Naive thymus-derived CD8-positive, alpha-beta T cell (primary cell): Measurements from ENCODE around the gene CALN1. TPM values are rescaled to one million over a fixed set of nuclear protein-coding genes. Genes with fewer than 3 reads are reported as not detected.

Experiments
- ATAC-seq, 2 donors: fragments of 150-1000 bp; cut with Tn5 transposase in 1 of 2; sonication (Bioruptor Pico), chemical (Tn5 transposase) in 1 of 2; 1 replicate in 1 of 2; 2 replicates in 1 of 2; pipeline ENCODE4 v1.10.0; 2021; ENCODE audit warnings: mild to moderate bottlenecking in 2 of 2, moderate library complexity in 2 of 2
- POLR2A ChIA-PET: fragments of 350-600 bp; sonication (Branson Sonifier 250); formaldehyde crosslinking; loops from one replicate; lab custom pipeline; 2021; ENCODE audit warnings: antibody characterized with exemption; lab: Charles Lee
- DNase-seq, 10 donors: peaks; one replicate each; pipeline versions ENCODE4 v3.0.0 to v3.0.0-alpha.2; 2020 to 2022
- H3K27ac Mint-ChIP-seq, 10 donors: one replicate each; pipeline ENCODE4 v1.8.0; 2020 to 2022; ENCODE audit warnings: mild to moderate bottlenecking in 10 of 10, mixed read lengths in 10 of 10, moderate library complexity in 4 of 10, inconsistent platforms in 1 of 10
- H3K27me3 Mint-ChIP-seq, 5 donors: one replicate each; pipeline ENCODE4 v1.8.0; 2021 to 2022; ENCODE audit warnings: mixed read lengths in 5 of 5
- H3K36me3 Mint-ChIP-seq, 3 donors: one replicate each; pipeline ENCODE4 v1.8.0; 2020 to 2022; ENCODE audit warnings: mixed read lengths in 3 of 3, mild to moderate bottlenecking in 2 of 3, inconsistent platforms in 1 of 3
- H3K4me1 Mint-ChIP-seq, 4 donors: one replicate each; pipeline ENCODE4 v1.8.0; 2021 to 2022; ENCODE audit warnings: mixed read lengths in 4 of 4
- H3K4me3 Mint-ChIP-seq, 10 donors: one replicate each; pipeline ENCODE4 v1.8.0; 2020 to 2022; ENCODE audit warnings: mild to moderate bottlenecking in 10 of 10, mixed read lengths in 10 of 10, moderate library complexity in 6 of 10, inconsistent platforms in 1 of 10
- H3K9me3 Mint-ChIP-seq, 9 donors: one replicate each; pipeline ENCODE4 v1.8.0; 2020 to 2022; ENCODE audit warnings: mixed read lengths in 9 of 9, mild to moderate bottlenecking in 3 of 9, inconsistent platforms in 1 of 9, moderate library complexity in 1 of 9
- polyA plus RNA-seq, 3 donors: library from polyadenylated mRNA; unstranded; fragments of 300-500 nt; fragmentation: Illumina TruSeq; gene quantifications; one replicate each; pipeline ENCODE4 v1.2.3, GENCODE V29; 2021
- total RNA-seq, 8 experiments: library from RNA in 2 of 8; stranded (reverse) in 2 of 8; gene quantifications; one replicate each; pipeline ENCODE4 v1.2.3 and lab custom pipeline; 2021 to 2026

The CALN1 gene
- total and polyA plus RNA-seq, 5 experiments from 2014 or later = 0.15 TPM; not detected in 4

DNA sequence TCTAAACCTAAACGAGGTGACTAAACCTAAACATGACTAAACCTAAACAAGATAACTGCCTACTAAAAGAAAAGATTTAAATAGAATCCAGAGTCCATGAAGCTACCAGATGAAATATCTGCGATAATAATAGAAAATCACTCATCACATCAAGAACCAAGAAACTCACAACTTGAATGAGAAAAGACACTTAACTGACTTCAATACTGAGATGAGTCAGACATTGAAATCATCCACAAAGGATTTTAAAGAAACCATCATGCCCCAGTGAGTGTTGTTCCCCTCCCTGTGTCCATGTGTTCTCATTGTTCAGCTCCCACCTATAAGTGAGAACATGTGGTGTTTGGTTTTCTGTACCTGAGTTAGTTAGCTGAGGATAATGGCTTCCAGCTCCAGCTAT is 416.0 kb downstream of the CALN1 start:
- DNase-seq (no peak), ATAC-seq (no peak)
- Mint-ChIP-seq H3K27ac (no peak overlapping the region), H3K4me3 (no peak overlapping the region), H3K36me3 (no peaks in the 10 kb centered on the region), H3K9me3 (peaks cover 0 to 8% (median 5%) of the 10 kb centered on the region in 9 donors), H3K4me1 (no peaks in the 10 kb centered on the region), H3K27me3 (peaks cover 0 to 3% (median 0%) of the 10 kb centered on the region in 5 donors)
- POLR2A ChIA-PET = no interaction called here

DNA sequence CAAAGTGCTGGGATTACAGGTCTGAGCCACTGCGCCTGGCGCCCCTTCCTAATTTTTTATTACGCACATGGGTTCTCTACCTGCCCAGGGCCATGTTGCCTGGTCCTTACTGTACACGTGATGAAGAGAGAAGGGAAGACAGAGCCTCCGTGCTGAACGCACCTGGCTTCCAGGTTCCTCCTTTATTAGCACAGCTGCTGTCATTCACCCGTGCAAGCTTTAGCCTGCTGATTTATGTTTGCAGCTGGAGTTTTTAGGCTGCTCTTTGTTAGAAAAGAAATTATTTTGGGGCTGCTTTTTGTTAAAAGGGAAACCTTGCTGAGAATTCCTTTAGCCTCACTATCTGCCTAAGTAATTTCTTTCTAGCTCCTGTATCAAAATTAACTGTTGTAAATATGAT is 417.0 kb downstream of the CALN1 start:
- no peak overlapping the region for H3K4me3 Mint-ChIP-seq
- ATAC-seq (no peak), DNase-seq (no peak)
- no peaks in the 10 kb centered on the region for H3K36me3 Mint-ChIP-seq
- no peaks in the 10 kb centered on the region for H3K4me1 Mint-ChIP-seq
- H3K27me3 Mint-ChIP-seq = peaks cover 0 to 3% (median 0%) of the 10 kb centered on the region in 5 donors
- H3K9me3 Mint-ChIP-seq = peaks cover 0 to 8% (median 2%) of the 10 kb centered on the region in 9 donors
- H3K27ac Mint-ChIP-seq = no peak overlapping the region
- POLR2A ChIA-PET = no interaction called here

DNA sequence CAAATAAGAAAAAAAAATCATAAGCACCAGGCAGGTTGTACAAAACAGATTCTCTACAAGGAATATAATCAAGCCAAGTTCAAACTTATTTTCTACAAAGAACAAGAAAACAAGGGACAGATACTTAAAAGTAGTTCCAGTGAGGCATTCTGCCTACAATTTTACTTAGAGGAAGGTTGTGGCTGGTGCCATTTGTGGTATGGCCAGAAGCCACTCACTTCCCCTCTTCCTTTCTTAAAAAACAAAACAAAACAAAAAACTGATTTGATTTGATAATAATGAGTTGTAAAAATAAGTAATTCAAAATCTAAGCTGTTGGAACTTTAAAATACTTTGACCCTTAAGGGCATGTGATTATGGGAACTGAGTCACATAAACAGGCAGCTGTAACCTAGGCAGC is 420.6 kb downstream of the CALN1 start:
- Mint-ChIP-seq H3K27me3 (peaks cover 0 to 16% (median 3%) of the 10 kb centered on the region in 5 donors), H3K27ac (no peak overlapping the region), H3K4me1 (no peaks in the 10 kb centered on the region), H3K4me3 (no peak overlapping the region), H3K9me3 (peaks cover 0 to 5% (median 0%) of the 10 kb centered on the region in 9 donors), H3K36me3 (no peaks in the 10 kb centered on the region)
- POLR2A ChIA-PET = no interaction called here
- DNase-seq (no peak), ATAC-seq (no peak)

DNA sequence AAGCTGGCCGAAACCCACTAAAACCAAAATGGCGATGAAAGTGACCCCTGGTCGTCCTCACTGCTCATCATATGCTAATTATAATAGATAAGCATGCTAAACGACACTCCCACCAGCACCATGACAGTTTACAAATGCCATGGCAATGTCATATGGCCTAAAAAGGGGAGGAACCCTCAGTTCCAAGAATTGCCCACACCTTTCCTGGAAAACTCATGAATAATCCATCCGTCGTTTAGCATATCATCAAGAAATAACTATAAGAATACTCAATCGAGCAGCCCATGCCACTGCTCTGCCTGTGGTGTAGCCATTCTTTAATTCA is 422.0 kb downstream of the CALN1 start:
- Mint-ChIP-seq H3K4me1 (no peaks in the 10 kb centered on the region), H3K4me3 (no peak overlapping the region), H3K36me3 (no peaks in the 10 kb centered on the region), H3K27me3 (peaks cover 0 to 16% (median 0%) of the 10 kb centered on the region in 5 donors), H3K27ac (no peak overlapping the region), H3K9me3 (peaks cover 0 to 6% (median 0%) of the 10 kb centered on the region in 9 donors)
- ATAC-seq (no peak), DNase-seq (no peak)
- POLR2A ChIA-PET = no interaction called here

DNA sequence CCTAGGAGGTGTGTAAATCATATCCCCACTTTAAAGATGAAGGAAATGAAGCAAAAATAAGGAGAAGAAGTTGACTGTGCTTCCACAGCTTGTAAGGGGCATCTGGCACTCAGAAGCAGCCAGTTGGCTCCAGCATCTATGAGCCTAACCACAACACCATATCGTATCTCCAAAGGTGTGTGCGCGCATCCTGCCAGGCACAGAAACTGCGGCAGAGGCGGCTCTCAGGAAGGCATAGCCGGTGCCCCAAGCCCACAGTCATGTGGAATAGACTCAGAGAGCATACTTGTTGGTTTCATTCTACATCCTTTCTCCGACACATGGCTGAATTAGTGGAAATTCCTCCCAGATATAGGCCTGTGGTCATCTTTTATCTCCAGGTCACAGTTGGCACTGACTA is 423.9 kb downstream of the CALN1 start:
- no peaks in the 10 kb centered on the region for H3K36me3 Mint-ChIP-seq
- no peak for ATAC-seq
- DNase-seq = no peak
- H3K9me3 Mint-ChIP-seq = peaks cover 0 to 8% (median 0%) of the 10 kb centered on the region in 9 donors
- H3K27ac Mint-ChIP-seq = no peak overlapping the region
- no peaks in the 10 kb centered on the region for H3K4me1 Mint-ChIP-seq
- peaks cover 0 to 16% (median 2%) of the 10 kb centered on the region in 5 donors for H3K27me3 Mint-ChIP-seq
- POLR2A ChIA-PET = no interaction called here
- no peak overlapping the region for H3K4me3 Mint-ChIP-seq

DNA sequence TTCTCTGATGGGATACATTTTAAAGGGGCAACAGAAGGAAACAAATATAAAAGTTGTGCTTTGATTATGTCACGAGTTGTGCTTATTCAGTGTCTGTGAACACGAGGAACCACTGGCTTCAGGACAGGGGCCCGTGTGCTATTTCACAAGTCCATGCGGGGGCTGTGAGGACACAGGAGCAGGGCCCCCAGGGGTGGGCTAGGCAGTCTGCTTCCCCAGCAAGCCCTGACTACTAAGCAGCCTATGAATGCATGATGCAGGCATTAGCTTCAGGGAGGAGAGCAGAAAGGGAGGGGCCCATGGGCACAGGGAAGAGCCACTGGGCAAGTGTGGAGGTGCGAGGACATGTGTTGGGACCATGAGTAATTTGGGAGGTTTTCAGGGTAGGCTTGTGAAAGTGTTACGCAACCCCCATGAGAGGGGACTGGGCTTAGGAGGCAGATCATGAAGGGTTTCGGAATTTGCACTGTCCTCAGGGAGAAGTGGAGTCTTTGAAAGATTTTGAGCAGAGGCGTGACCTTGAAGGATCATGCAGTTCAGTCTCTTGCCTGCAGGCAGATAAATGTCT is 424.9 kb downstream of the CALN1 start:
- peaks cover 0 to 16% (median 2%) of the 10 kb centered on the region in 5 donors for H3K27me3 Mint-ChIP-seq
- H3K4me1 Mint-ChIP-seq = no peaks in the 10 kb centered on the region
- no peaks in the 10 kb centered on the region for H3K36me3 Mint-ChIP-seq
- H3K27ac Mint-ChIP-seq = peak overlapping the region in 1 of 10 donors; percentile 48
- H3K9me3 Mint-ChIP-seq = peaks cover 0 to 8% (median 0%) of the 10 kb centered on the region in 9 donors
- POLR2A ChIA-PET = no interaction called here
- no peak for DNase-seq
- no peak for ATAC-seq
- no peak overlapping the region for H3K4me3 Mint-ChIP-seq

DNA sequence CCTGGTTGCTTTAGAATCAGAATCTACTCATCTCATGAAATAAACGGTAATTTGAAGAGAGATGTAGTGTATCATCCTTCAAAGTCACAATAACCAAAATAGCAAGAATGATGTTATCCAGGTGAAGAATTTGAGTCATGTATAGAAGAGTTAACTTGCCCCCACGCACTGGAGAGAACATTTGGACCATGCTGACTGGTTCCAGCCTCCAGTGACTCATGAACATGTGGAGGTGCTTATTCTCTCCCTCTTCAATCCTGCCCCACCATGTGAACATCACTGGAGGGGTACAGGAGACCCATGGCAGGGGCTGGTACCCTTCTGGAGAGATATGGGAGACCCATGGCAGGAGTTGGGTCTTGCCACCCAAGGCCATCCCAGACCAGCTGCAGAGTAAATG is 427.8 kb downstream of the CALN1 start:
- H3K9me3 Mint-ChIP-seq = peaks cover 0 to 8% (median 0%) of the 10 kb centered on the region in 9 donors
- DNase-seq = no peak
- no peak overlapping the region for H3K4me3 Mint-ChIP-seq

DNA sequence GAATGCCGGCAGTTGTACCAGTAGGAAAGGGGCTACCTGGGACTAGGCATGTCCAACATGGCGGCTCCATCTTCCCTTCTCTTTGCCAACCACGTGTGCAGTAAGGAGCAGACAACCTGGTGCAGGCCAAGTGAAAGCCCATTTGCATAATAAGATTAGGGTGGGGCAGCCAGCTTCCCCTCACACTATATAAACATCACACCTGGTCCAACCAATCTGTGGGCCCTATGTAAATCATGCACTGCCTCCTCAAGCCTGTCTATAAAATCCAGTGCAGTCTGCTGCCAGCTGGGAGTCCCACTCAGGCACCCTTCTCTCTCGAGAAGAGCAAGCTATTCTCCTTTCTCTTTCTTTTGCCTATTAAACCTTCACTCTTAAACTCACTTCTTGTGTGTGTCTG is 429.3 kb downstream of the CALN1 start:
- Mint-ChIP-seq H3K36me3 (no peaks in the 10 kb centered on the region), H3K4me1 (no peaks in the 10 kb centered on the region), H3K27me3 (peaks cover 0 to 12% (median 2%) of the 10 kb centered on the region in 5 donors), H3K4me3 (no peak overlapping the region), H3K9me3 (peaks cover 0 to 8% (median 0%) of the 10 kb centered on the region in 9 donors), H3K27ac (no peak overlapping the region)
- DNase-seq = no peak
- no peak for ATAC-seq
- POLR2A ChIA-PET = no interaction called here

More for the DNA sequence above, 427.8 kb downstream of the CALN1 start:
- Mint-ChIP-seq H3K4me1 (no peaks in the 10 kb centered on the region), H3K27ac (no peak overlapping the region), H3K27me3 (peaks cover 0 to 16% (median 2%) of the 10 kb centered on the region in 5 donors), H3K36me3 (no peaks in the 10 kb centered on the region)
- no peak for ATAC-seq
- POLR2A ChIA-PET = no interaction called here

DNA sequence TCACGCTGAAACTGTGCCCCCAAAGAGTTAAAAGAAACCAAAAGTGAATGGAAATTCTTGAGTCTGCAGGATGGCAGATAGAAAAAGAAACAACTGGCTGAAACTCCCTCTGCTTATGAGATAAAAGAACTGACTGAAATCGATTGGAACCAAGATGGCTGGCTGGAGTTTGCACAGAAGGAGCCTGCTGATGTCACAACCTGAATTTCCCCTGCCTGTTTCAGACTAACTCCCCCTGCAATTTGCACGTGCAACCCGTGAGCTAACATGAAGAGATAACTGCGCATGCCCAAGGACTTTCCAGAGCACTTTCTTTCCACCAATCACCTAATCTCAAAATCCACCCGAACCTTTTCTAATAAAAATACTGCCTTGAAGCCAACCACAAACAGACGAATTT is 435.5 kb downstream of the CALN1 start:
- Mint-ChIP-seq H3K9me3 (peaks cover 0 to 4% (median 0%) of the 10 kb centered on the region in 9 donors), H3K4me1 (no peaks in the 10 kb centered on the region), H3K36me3 (no peaks in the 10 kb centered on the region), H3K27me3 (no peaks in the 10 kb centered on the region), H3K4me3 (no peak overlapping the region), H3K27ac (no peak overlapping the region)
- no peak for DNase-seq
- ATAC-seq = no peak
- POLR2A ChIA-PET = no interaction called here

DNA sequence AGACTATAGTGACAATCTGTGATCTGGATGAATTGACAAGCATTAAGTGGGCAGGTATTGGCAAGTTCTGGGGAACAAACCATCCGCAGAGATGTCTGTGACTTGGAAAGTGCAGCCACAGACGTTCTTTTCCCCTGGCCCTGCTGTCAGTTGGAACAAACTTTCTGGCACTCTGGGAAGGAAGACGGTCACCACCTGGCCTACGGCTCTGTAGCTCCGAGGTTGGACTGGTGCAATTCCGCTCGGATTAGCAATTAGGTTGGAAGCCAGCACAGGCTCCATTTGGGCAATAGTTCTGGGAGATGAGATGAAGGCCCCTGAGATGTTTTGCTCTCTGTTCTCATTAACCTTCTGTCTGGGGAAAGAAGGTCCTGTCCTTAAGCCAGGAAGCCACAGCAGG is 437.5 kb downstream of the CALN1 start:
- POLR2A ChIA-PET = no interaction called here
- H3K4me1 Mint-ChIP-seq = no peaks in the 10 kb centered on the region
- DNase-seq = no peak
- no peak for ATAC-seq
- no peaks in the 10 kb centered on the region for H3K27me3 Mint-ChIP-seq
- H3K27ac Mint-ChIP-seq = no peak overlapping the region
- no peak overlapping the region for H3K4me3 Mint-ChIP-seq
- H3K36me3 Mint-ChIP-seq = no peaks in the 10 kb centered on the region
- H3K9me3 Mint-ChIP-seq = peaks cover 0 to 4% (median 0%) of the 10 kb centered on the region in 9 donors

DNA sequence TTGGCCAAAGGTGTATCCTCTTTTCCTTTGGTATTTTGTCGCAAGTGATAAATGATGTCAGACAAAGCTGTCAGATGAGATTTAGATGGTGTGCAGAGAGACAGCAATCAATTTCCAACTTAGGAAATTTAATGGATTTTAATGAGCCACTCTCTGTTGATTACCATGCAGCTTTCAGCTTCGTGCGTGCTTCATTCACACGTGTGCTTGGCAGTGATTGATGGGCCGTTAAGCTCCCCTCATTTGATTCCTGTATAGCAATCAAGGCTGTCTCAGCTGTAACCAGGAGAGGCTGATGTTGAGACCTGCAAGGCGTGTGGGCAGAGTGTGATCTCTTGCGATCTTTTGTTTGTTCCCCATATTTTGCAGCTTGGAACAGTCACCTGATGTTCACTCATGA is 439.6 kb downstream of the CALN1 start:
- H3K27ac Mint-ChIP-seq = no peak overlapping the region
- no peaks in the 10 kb centered on the region for H3K4me1 Mint-ChIP-seq
- ATAC-seq (no peak), DNase-seq (no peak)
- H3K27me3 Mint-ChIP-seq = no peaks in the 10 kb centered on the region
- POLR2A ChIA-PET = no interaction called here
- H3K36me3 Mint-ChIP-seq = no peaks in the 10 kb centered on the region
- no peak overlapping the region for H3K4me3 Mint-ChIP-seq
- H3K9me3 Mint-ChIP-seq = peaks cover 0 to 7% (median 2%) of the 10 kb centered on the region in 9 donors

DNA sequence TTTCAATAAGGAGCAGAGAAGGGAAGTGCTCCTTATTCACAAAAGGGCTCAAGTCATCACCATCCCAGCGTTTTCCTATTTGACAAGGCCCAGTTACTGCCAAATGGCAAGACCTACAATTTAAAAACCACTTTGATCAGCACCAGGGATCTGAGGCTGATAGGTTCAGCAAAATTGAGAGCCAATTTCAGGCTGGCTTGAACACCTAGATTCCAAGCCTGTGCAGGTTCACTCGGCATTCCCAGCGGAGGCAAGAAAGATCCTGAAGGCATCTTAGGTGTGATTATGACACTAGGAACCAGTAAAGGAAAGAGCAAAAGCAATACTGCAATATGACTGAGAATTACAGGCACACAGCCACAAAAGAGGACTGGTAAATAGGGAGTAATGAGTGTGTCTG is 441.4 kb downstream of the CALN1 start:
- DNase-seq = no peak
- POLR2A ChIA-PET = no interaction called here
- H3K27me3 Mint-ChIP-seq = no peaks in the 10 kb centered on the region
- H3K4me3 Mint-ChIP-seq = no peak overlapping the region
- no peaks in the 10 kb centered on the region for H3K36me3 Mint-ChIP-seq
- no peaks in the 10 kb centered on the region for H3K4me1 Mint-ChIP-seq
- ATAC-seq = no peak
- H3K9me3 Mint-ChIP-seq = peaks cover 0 to 7% (median 0%) of the 10 kb centered on the region in 9 donors
- no peak overlapping the region for H3K27ac Mint-ChIP-seq

DNA sequence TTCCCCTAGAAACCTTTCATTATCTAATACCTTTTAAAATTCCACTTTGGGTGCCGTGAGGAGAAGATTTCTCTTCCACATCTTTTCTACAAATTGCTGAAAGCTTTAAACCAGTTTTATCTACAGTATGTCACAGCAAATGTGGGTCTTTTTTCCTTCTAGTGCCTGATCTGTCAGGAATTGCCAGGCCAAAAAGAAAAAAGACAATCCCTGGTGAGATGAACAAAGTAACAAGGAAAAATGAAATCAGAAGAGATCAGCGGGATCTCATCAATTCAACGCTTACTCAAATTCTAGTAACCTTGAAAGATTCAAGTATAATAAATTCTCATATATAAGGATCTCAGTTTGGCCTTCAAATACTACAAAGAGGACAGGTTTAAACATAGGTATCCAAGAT is 449.5 kb downstream of the CALN1 start:
- Mint-ChIP-seq H3K9me3 (peaks cover 0 to 7% (median 2%) of the 10 kb centered on the region in 9 donors), H3K36me3 (no peaks in the 10 kb centered on the region), H3K27me3 (no peaks in the 10 kb centered on the region), H3K4me1 (no peaks in the 10 kb centered on the region), H3K4me3 (no peak overlapping the region), H3K27ac (peak overlapping the region in 1 of 10 donors; percentile 40)
- DNase-seq (no peak), ATAC-seq (no peak)
- POLR2A ChIA-PET = no interaction called here

DNA sequence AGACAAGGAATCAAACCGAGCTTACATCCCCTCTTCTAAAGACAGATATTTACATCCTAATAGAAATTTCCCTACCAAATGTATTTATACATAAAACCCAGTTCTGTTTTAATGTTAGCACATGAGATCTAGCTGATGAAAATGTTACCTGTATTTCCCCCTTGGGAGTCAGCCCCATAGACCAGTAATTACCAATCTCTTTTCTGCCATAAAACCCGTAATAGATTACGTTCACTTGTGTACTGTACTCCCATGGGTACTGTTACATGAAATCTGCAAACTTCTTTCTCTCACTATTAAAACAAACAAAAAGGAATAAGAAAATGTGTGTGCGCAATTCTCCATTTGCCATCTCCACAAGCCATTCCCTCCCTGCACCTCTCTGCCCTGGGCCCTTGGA is 450.9 kb downstream of the CALN1 start:
- H3K27me3 Mint-ChIP-seq = no peaks in the 10 kb centered on the region
- H3K4me1 Mint-ChIP-seq = no peaks in the 10 kb centered on the region
- no peak overlapping the region for H3K27ac Mint-ChIP-seq
- H3K4me3 Mint-ChIP-seq = no peak overlapping the region
- no peaks in the 10 kb centered on the region for H3K36me3 Mint-ChIP-seq
- H3K9me3 Mint-ChIP-seq = peaks cover 0 to 7% (median 2%) of the 10 kb centered on the region in 9 donors
- POLR2A ChIA-PET = no interaction called here
- DNase-seq (no peak), ATAC-seq (no peak)
